GM06990 (cell line): ENCODE measurements around the gene EFCAB13.
A peak's percentile ranks its signal among the peaks of the same experiment; 100 is the strongest.

Experiments
- DNase-seq: peaks from one replicate; pipeline ENCODE4 v3.0.0-alpha.2; 2011; ENCODE audit not compliant: insufficient read length; ENCODE audit errors: extremely low read depth
- H3K27me3 ChIP-seq: replicated peaks from 2 replicates; pipeline ENCODE4 v1.6.0; 2011; ENCODE audit warnings: low read length; ENCODE audit not compliant: control insufficient read depth, insufficient read depth
- H3K36me3 ChIP-seq: 2 replicates; pipeline ENCODE4 v1.5.1; 2011; ENCODE audit warnings: low read length; ENCODE audit not compliant: control insufficient read depth, insufficient read depth
- H3K4me3 ChIP-seq: replicated peaks from 2 replicates; pipeline ENCODE4 v1.5.1; 2011; ENCODE audit warnings: low read depth, mild to moderate bottlenecking, control low read depth, low read length
- TF ChIP-seq, protein P1 (sequence below): IDR thresholded peaks from 2 replicates; pipeline ENCODE4 v1.5.1; 2011; ENCODE audit warnings: low read length, control low read depth, mild to moderate bottlenecking, inconsistent platforms; ENCODE audit not compliant: insufficient read depth, poor library complexity, severe bottlenecking

EFCAB13 gene

DNA sequence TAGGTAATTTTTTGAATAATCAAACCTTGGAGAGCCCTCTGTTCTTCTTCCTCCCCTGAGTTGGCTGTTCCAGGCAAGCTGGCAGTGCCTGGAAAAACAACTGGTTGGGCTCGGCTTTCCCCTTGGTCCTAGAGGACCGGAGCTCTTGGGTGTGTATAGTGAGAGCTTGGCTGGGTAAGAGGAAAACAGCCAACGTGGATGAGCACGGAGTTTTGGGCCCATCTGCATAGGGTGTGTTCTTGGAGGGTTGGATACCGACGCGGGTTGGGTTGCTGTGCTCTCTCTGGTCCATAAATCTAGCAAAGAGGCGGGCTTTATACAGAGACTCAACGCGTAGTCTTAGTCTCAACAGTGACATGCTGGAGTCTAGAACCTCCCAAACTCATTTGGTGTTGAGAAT lies 46.9 kb upstream of the EFCAB13 start:
- no peaks in the 10 kb centered on the region; the same call in 1 of the 2 replicates for H3K36me3 ChIP-seq
- DNase-seq = no peak
- H3K4me3 ChIP-seq = no peak overlapping the region
- no peaks in the 10 kb centered on the region for H3K27me3 ChIP-seq
- TF ChIP-seq, protein P1, sequence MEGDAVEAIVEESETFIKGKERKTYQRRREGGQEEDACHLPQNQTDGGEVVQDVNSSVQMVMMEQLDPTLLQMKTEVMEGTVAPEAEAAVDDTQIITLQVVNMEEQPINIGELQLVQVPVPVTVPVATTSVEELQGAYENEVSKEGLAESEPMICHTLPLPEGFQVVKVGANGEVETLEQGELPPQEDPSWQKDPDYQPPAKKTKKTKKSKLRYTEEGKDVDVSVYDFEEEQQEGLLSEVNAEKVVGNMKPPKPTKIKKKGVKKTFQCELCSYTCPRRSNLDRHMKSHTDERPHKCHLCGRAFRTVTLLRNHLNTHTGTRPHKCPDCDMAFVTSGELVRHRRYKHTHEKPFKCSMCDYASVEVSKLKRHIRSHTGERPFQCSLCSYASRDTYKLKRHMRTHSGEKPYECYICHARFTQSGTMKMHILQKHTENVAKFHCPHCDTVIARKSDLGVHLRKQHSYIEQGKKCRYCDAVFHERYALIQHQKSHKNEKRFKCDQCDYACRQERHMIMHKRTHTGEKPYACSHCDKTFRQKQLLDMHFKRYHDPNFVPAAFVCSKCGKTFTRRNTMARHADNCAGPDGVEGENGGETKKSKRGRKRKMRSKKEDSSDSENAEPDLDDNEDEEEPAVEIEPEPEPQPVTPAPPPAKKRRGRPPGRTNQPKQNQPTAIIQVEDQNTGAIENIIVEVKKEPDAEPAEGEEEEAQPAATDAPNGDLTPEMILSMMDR = no peak

DNA sequence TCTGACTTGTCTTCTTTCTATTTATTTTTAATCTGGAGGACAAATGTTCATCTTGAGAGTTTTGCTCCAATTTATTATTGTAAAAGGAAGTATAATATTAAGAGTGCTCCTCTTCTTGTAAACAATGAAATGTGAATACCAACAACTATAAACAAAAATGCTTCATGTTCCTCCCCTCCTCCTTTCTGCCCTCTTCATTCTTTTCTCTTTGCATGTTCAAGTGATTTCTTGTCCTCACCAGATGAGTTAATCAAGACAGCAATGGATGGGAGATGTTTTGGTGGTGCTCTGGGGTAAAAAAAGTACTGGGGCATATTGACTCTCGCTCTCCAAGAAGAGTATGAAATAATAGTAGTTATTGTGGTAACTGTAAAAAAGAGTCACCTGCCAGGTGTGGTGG lies 45.8 kb upstream of the EFCAB13 start:
- no peak for DNase-seq
- Histone ChIP-seq H3K36me3 (no peaks in the 10 kb centered on the region; the same call in 1 of the 2 replicates), H3K27me3 (no peaks in the 10 kb centered on the region), H3K4me3 (no peak overlapping the region)
- TF ChIP-seq, protein P1 = no peak

DNA sequence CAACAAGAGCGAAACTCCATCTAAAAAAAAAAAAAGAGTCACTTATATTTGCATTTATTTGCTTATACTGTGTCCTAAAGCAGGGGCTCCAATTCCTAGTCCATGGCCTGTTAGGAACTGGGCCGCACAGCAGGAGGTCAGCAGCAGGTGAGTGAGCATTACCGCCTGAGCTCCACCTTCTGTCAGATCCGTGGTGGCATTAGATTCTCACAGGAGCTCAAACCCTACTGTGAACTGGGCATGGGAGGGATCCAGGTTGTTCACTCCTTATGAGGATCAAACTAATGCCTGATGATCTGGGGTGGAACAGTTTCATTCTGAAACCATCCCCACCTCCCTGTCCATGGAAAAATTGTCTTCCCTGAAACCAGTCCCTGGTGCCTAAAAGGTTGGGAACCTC lies 45.2 kb upstream of the EFCAB13 start:
- DNase-seq = no peak

DNA sequence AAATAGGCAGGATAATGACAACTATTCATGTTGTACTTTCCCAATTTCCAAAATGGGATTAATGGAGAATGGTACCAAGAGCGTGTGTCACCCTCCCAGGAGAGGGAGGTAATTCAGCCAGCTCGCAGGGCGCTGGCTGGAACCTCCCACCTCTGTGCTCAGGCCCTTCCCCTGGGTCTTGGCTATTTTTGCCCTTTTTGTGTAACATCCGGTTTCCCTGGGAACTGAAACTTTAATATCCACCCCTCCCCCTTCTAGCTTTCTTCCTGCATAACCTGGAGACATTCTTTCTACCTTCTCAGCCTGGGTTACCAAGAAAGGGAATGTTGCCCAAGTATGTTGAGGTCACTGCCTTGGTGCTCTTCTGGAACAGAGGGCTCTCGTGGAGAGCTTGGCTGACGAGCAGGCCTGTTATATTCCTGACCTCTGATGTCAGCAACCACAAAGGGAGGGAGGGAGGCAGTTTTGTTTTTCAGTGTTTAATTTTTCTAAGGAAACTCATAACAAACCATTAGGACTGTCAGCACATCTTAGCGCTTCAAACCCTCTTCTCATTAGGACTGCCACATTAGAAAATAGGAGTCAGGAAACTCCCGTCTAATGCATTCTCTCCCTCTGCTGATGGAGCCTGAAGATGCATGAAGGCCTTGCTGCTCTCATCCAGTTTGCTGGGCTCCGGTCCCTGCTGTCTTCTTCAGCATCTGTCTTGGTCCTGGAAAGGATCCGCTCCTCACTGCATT lies 44.5 kb upstream of the EFCAB13 start:
- TF ChIP-seq, protein P1 = no peak
- peak; percentile 75 for DNase-seq
- Histone ChIP-seq H3K36me3 (no peaks in the 10 kb centered on the region; the same call in 1 of the 2 replicates), H3K4me3 (no peak overlapping the region; the same call in 1 of the 2 replicates), H3K27me3 (no peaks in the 10 kb centered on the region)

More for the DNA sequence above, 45.2 kb upstream of the EFCAB13 start:
- Histone ChIP-seq H3K36me3 (no peaks in the 10 kb centered on the region; the same call in 1 of the 2 replicates), H3K4me3 (no peak overlapping the region), H3K27me3 (no peaks in the 10 kb centered on the region)
- TF ChIP-seq, protein P1 = no peak

DNA sequence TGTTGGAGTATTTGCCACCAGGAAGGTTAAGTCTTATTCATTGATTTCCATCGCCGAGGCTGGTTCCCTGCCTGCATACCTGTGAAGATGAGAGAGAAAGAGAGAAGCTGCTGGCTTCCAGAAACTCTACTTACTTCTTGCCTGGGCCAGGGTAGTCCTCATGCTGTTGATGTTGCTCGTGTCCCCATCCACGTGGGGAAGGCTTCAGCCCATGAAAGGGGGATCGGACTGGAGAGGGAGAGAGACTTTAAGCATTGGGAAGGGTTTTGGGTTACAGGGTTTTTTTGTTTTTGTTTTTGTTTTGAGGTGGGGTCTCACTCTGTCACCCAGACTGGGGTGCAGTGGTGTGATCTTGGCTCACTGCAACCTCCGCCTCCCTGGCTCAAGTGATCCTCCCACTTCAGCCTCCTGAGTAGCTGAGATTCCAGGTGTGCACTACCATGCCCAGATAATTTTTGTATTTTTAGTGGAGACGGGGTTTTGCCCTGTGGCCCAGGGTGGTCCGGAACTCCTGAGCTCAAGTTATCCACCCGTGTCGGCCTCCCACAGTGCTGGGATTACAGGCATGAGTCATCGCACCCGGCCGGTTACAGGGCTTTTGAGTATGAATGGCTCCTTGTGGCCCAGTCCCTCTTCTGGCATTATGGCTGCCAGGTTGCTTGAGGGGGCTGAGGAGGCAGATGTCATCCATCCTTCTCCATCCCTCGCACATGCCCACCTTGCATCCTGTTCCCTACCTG lies 43.5 kb upstream of the EFCAB13 start:
- Histone ChIP-seq H3K4me3 (no peak overlapping the region), H3K27me3 (no peaks in the 10 kb centered on the region), H3K36me3 (no peaks in the 10 kb centered on the region)
- TF ChIP-seq, protein P1 = no peak
- no peak for DNase-seq
